Ovary (tissue), 10 donors: Measurements from ENCODE around the gene CEP44. TPM values are rescaled to one million over a fixed set of nuclear protein-coding genes. Genes with fewer than 3 reads are reported as not detected.
A peak's percentile ranks its signal among the peaks of the same experiment; 100 is the strongest.

Experiments
- DNase-seq, 5 donors: peaks; one replicate each; pipeline ENCODE4 v3.0.0-alpha.2; 2019 to 2020
- H3K27ac ChIP-seq, 2 donors: fragments of 200-600 bp; one replicate each; pipeline versions ENCODE4 v1.5.1 to v1.8.0; 2019 to 2022
- H3K27me3 ChIP-seq: fragments of 200-600 bp; one replicate; pipeline ENCODE4 v1.8.0; 2022
- H3K36me3 ChIP-seq: fragments of 200-600 bp; sonication (generic); one replicate; pipeline ENCODE4 v1.5.1; 2019
- H3K4me1 ChIP-seq: one replicate; pipeline ENCODE4 v1.8.1; 2013; ENCODE audit warnings: mild to moderate bottlenecking, moderate library complexity; ENCODE audit not compliant: insufficient read depth
- H3K4me3 ChIP-seq: fragments of 200-600 bp; sonication (generic); one replicate; pipeline ENCODE4 v1.5.1; 2017
- H3K9me3 ChIP-seq, 2 donors: fragments of 200-600 bp in 1 of 2; sonication (generic) in 1 of 2; one replicate each; pipeline versions ENCODE4 v1.5.1 to v1.8.1; 2013 to 2019; ENCODE audit warnings: mild to moderate bottlenecking in 1 of 2, moderate library complexity in 1 of 2
- EP300 ChIP-seq: sonication (generic); formaldehyde crosslinking; IDR thresholded peaks from one replicate; pipeline ENCODE4 v1.6.1; 2017; ENCODE audit warnings: antibody characterized with exemption
- POLR2A ChIP-seq: fragments of 450-650 bp; IDR thresholded peaks from one replicate; pipeline ENCODE4 v1.6.1; 2017; ENCODE audit warnings: antibody characterized with exemption, mild to moderate bottlenecking, moderate library complexity
- WGBS, 3 donors: extraction: QIAGEN DNeasy Blood & Tissue Kit in 1 of 3; methylation state at CpG; one replicate each; pipeline versions ENCODE4 v1.1.5 to v1.1.7; 2013 to 2017; 5-methylcytosine and 5-hydroxymethylcytosine counted together
- intact Hi-C, 4 donors: fragments of 100-400 bp; cut with DNase I; formaldehyde crosslinking; loops; one replicate each; pipeline versions ENCODE4 v1.11.0 to v1.15.1; 2022 to 2023
- long read RNA-seq, 3 donors: library from polyadenylated mRNA in 2 of 3; unstranded in 2 of 3; transcript quantifications; one replicate each; pipeline ENCODE4 v2.0.0 and lab custom pipeline, GENCODE V29; 2021 to 2026
- polyA plus RNA-seq, 2 donors: library from polyadenylated mRNA; stranded (reverse); fragments of 200-250 nt in 1 of 2; fragments of 350-450 nt in 1 of 2; fragmentation: Illumina TruSeq in 1 of 2; extraction: RNeasy Lipid Tissue Mini Kit (QIAGEN cat#74804) in 1 of 2; gene quantifications; one replicate each; pipeline ENCODE4 v1.2.3, GENCODE V29; 2013 to 2014
- total RNA-seq, 7 donors: library from RNA; depleted of rRNA in 2 of 7; stranded (reverse); fragments of >200 nt in 2 of 7; fragmentation: NEBNext Ultra II Directional in 3 of 7; extraction: Animal tissue kit (Norgen Biotek cat#: 25700) in 3 of 7; gene quantifications; one replicate each; pipeline versions ENCODE4 v1.1.0 to v1.2.4, GENCODE V29; 2016 to 2023
- TF ChIP-seq, protein P1 (sequence below), 3 donors: fragments of 450-650 bp in 2 of 3; fragments of 200-600 bp in 1 of 3; IDR thresholded peaks; one replicate each; pipeline versions ENCODE4 v1.5.1 to v1.8.0; 2016 to 2022; ENCODE audit warnings: antibody characterized with exemption in 3 of 3, mild to moderate bottlenecking in 1 of 3
- donor health status: DM: no; HTN: no; CAD: no; lungs with moderate emphysema.
- donor health status: DM: no; HTN: no; CAD: no.
- donor health status: Bipolar disorder and iron deficiency.
- donor health status: DM: yes; HTN: yes; CAD: no.
- donor health status: DM: no; HTN: no; CAD: no.
- donor health status: DM: yes; HTN: yes; CAD: no.

Gene CEP44, protein sequence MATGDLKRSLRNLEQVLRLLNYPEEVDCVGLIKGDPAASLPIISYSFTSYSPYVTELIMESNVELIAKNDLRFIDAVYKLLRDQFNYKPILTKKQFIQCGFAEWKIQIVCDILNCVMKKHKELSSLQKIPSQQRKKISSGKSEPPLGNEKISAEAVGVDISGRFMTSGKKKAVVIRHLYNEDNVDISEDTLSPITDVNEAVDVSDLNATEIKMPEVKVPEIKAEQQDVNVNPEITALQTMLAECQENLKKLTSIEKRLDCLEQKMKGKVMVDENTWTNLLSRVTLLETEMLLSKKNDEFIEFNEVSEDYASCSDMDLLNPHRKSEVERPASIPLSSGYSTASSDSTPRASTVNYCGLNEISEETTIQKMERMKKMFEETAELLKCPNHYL
- total RNA-seq (10 to 100 TPM; 15.3 to 23.2 (median 17.0) TPM), polyA plus RNA-seq (1 to 10 TPM; 8.7 to 8.9 TPM)
- long read RNA-seq, donor 1, partial matches to known transcripts = 8 of 14 reads
- long read RNA-seq, donor 1, other reads (novel, unspliced or antisense) = 6 of 14 reads
- long read RNA-seq, donor 2 = 0 reads
- long read RNA-seq, donor 3, partial matches to known transcripts = 5 of 23 reads
- long read RNA-seq, donor 3, other reads (novel, unspliced or antisense) = 18 of 23 reads

DNA sequence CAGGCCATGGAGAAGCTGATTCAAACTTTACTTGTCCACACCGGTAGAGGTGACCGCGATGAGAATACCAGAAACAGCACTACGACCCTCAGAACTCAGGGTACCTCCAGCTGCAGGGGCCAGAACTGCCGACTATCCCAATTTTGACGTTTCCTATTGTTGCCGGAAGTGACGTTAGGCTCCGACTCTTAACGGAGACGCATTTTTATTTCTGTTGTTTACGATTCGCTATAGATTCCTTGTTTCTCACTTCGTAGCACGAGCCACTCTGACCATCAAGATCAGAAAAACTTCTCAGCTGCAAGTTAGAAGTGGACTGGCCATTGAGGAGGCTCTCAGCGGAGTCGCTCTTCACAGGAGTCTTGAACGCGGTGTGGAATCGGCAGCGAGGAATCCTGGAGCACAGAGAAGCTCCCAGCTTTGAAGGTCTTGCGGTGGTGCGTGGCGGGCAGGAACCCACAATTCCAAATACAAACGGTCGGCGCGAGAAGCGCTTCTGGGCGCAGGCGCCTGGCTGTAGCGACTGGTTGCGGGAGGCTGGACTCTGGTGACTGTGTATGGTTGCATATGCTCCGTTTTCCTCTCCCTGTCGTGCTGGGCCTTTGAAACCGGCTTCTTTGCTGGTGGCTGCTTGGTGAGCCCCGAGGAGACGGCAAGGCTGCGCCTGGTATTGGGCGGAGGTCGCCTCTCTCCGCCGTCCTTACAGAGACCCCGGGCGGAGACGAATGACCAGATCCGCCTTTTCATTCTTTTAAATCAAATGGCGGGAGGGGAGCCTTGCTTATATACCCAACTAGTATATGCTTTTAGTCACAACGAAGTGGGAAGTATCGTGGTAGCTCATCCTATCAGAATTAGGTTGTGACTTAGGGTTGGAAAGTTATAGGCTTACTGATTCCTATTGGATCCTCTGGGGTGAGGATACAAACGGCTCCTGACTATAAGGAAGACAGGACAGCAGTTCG lies at the start of gene CEP44, which contains the start of gene FBXO8:
Gene CEP44, plus strand, starts transcription at position 405 of the 965 bp plus-strand sequence. CDS start 15,211 bp downstream, outside the sequence.
Gene FBXO8, minus strand, starts transcription at position 161 of the 965 bp plus-strand sequence. CDS start 20,575 bp downstream, outside the sequence.
- no peak for TF ChIP-seq EP300
- TF ChIP-seq POLR2A = peak; percentile 40
- intact Hi-C loops = loop anchor here in 1 of 4 donors (10.0 kb wide), 1 partner anchor 919 kb away; no protein-coding TSS in a partner anchor
- H3K9me3 ChIP-seq = no peaks in the 10 kb centered on the region

DNA sequence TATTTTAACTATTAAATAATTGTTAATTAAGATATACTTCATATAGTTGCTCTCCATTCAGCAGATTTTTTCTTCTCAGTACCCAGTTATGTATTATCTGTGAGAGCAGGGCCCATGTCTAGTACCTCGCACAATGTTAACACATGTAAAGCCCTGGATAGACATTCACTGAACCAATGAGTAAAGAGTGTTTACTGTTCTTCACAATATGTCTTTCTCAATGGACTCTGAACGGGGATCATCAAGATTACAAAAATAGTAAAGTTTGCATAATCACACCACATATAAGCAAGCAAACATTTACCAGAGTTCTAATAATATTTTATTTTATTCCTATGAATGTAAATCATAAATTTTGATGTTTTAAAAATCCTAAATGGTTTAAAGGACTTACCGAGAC lies 47.4 kb upstream of the CEP44 start:
- H3K36me3 ChIP-seq = no peaks in the 10 kb centered on the region
- intact Hi-C loops = no loop called here
- no peaks in the 10 kb centered on the region for H3K9me3 ChIP-seq
- H3K4me1 ChIP-seq = no peaks in the 10 kb centered on the region
- no peak overlapping the region for H3K27ac ChIP-seq
- no peak overlapping the region for H3K4me3 ChIP-seq
- TF ChIP-seq, protein P1, sequence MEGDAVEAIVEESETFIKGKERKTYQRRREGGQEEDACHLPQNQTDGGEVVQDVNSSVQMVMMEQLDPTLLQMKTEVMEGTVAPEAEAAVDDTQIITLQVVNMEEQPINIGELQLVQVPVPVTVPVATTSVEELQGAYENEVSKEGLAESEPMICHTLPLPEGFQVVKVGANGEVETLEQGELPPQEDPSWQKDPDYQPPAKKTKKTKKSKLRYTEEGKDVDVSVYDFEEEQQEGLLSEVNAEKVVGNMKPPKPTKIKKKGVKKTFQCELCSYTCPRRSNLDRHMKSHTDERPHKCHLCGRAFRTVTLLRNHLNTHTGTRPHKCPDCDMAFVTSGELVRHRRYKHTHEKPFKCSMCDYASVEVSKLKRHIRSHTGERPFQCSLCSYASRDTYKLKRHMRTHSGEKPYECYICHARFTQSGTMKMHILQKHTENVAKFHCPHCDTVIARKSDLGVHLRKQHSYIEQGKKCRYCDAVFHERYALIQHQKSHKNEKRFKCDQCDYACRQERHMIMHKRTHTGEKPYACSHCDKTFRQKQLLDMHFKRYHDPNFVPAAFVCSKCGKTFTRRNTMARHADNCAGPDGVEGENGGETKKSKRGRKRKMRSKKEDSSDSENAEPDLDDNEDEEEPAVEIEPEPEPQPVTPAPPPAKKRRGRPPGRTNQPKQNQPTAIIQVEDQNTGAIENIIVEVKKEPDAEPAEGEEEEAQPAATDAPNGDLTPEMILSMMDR (IDR thresholded peaks at IDR 0.05) = no peak
- TF ChIP-seq POLR2A (no peak), EP300 (no peak)
- 83 to 97% (median 95%) methylated on average over 3 of the region's 3 CpGs for WGBS, 3 donors
- H3K27me3 ChIP-seq = no peaks in the 10 kb centered on the region
- DNase-seq = no peak

More for the DNA sequence above, at the start of gene CEP44, which contains the start of gene FBXO8:
- Histone ChIP-seq H3K4me3 (peak within 1 kb of the TSS; percentile 90), H3K27ac (peak within 1 kb of the TSS; percentile 88 to 95), H3K4me1 (no peaks in the 10 kb centered on the region), H3K36me3 (no peaks in the 10 kb centered on the region), H3K27me3 (no peaks in the 10 kb centered on the region)
- DNase-seq = peak; percentile 58 to 79 (median 68)
- WGBS, 3 donors = 0% methylated on average over 52 of the region's 52 CpGs

DNA sequence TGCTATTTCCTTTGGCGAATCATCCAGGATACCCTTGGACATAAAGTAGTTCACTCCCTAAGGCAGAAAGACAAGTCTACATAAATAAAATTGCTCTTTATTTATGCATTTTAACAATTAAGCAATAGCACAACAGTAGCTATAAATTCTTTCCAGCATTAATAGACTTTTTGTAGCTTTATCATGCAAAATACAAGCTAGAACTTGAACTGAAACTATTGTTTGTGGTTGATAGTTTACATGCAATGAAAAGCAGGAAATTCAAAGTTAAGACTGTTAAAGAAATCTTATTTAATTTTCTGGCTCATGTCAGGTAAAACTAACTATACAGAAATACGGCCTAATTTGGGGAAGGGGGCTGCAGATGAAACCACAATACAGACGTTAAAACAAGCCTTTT lies 42.5 kb upstream of the CEP44 start:
- H3K9me3 ChIP-seq = no peaks in the 10 kb centered on the region
- no peak for DNase-seq
- no peak overlapping the region for H3K4me3 ChIP-seq
- H3K27ac ChIP-seq = no peak overlapping the region
- H3K4me1 ChIP-seq = no peaks in the 10 kb centered on the region
- TF ChIP-seq, protein P1 (IDR thresholded peaks at IDR 0.05) = no peak
- TF ChIP-seq EP300 (no peak), POLR2A (no peak)
- 59 to 73% (median 72%) methylated on average over 3 of the region's 3 CpGs for WGBS, 3 donors
- no peaks in the 10 kb centered on the region for H3K36me3 ChIP-seq
- intact Hi-C loops = no loop called here
- H3K27me3 ChIP-seq = no peaks in the 10 kb centered on the region

DNA sequence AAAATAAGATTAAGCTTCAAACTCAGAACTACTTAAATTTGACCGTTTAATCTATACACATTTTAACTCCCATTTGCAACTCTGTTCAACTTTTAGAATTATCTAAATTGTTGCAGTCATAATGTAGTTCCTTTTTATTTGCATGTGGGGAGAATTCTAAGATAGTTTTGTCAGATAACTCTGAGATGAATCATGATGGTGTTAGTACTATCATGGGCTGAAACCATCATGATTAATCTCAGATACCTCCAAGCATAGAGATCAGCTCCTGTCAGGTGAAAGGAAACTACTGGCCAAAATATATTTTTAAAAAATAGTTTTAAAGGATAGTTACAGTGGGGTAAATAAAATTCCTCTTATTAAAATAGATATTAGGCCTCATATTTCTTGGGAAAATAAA lies 39.3 kb upstream of the CEP44 start:
- Histone ChIP-seq H3K9me3 (no peaks in the 10 kb centered on the region), H3K36me3 (no peaks in the 10 kb centered on the region), H3K4me3 (no peak overlapping the region), H3K4me1 (no peaks in the 10 kb centered on the region), H3K27me3 (no peaks in the 10 kb centered on the region), H3K27ac (no peak overlapping the region)
- TF ChIP-seq EP300 = no peak
- TF ChIP-seq, protein P1 (IDR thresholded peaks at IDR 0.05) = no peak
- no peak for TF ChIP-seq POLR2A
- intact Hi-C loops = no loop called here
- DNase-seq = no peak
- WGBS, 3 donors = 77 to 82% (median 82%) methylated on average over 1 of the region's 1 CpG
